ENCODE results near the gene MMP8.

Gene MMP8

GRCh38 chr11:102708654-102709053 lies 16.1 kb downstream of the MMP8 start:
- no peak for DNase-seq (ENCODE audit: extremely low read depth, low read depth)
- TF ChIP-seq, protein P1, sequence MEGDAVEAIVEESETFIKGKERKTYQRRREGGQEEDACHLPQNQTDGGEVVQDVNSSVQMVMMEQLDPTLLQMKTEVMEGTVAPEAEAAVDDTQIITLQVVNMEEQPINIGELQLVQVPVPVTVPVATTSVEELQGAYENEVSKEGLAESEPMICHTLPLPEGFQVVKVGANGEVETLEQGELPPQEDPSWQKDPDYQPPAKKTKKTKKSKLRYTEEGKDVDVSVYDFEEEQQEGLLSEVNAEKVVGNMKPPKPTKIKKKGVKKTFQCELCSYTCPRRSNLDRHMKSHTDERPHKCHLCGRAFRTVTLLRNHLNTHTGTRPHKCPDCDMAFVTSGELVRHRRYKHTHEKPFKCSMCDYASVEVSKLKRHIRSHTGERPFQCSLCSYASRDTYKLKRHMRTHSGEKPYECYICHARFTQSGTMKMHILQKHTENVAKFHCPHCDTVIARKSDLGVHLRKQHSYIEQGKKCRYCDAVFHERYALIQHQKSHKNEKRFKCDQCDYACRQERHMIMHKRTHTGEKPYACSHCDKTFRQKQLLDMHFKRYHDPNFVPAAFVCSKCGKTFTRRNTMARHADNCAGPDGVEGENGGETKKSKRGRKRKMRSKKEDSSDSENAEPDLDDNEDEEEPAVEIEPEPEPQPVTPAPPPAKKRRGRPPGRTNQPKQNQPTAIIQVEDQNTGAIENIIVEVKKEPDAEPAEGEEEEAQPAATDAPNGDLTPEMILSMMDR (IDR thresholded peaks at IDR 0.05; ENCODE audit: low read depth, low read length, missing control alignments) = no peak
- no peak overlapping the region for H3K4me3 ChIP-seq (replicated peaks; ENCODE audit: low read depth, low read length)

DNA sequence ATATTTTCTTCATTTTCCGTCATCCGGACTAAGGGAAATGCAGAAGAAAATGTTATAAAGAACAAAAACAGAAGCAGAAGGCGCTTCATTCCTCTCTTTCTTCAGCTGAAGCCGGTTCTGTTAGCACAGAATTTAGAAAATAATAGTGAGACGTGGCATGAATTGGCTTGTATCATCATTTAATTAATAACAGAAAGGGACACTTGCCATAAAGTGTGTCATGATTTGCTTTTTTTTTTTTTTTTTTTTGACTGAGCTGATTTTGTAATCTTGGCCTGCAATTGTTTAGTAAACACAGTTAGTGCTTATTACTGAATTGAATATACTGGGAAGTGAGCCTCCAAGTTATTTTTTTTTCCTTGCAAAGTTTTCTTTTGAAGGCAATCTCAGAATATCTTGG lies 19.1 kb downstream of the MMP8 start, which contains the start of gene MMP27:
Gene MMP27 (minus strand): TSS at position 144 of the 400 bp plus-strand sequence. CDS start 55 bp downstream, at position 89.
- H3K4me3 ChIP-seq (replicated peaks; ENCODE audit: low read depth, low read length) = no peak within 1 kb of the TSS
- DNase-seq (ENCODE audit: extremely low read depth, low read depth) = no peak
- TF ChIP-seq, protein P1 (IDR thresholded peaks at IDR 0.05; ENCODE audit: low read depth, low read length, missing control alignments) = no peak

DNA sequence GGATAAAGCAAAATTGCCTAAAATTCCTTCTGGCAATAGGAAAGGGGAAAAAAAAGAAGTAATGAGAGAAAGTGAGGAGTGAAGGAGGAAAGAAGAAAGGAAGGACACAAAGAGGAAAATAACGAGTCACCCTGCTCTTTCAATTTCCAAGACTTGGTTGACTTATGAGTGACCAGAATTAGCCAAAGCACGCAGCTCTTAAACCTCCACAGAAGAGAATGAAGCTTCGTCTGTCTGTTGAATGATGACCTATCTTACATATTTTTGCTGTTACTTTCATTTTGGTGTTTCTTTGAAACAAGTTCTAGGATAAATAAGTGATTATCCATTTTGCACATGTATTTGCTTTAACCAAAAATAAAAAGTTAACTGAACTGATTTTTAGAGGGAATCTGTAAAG lies 19.9 kb downstream of the MMP8 start:
- no peak for DNase-seq (ENCODE audit: extremely low read depth, low read depth)
- TF ChIP-seq, protein P1 (IDR thresholded peaks at IDR 0.05; ENCODE audit: low read depth, low read length, missing control alignments) = no peak
- H3K4me3 ChIP-seq (replicated peaks; ENCODE audit: low read depth, low read length) = no peak overlapping the region

- H3K4me3 ChIP-seq (replicated peaks; ENCODE audit: low read depth, low read length) = no peak overlapping the region
- TF ChIP-seq, protein P1 (IDR thresholded peaks at IDR 0.05; ENCODE audit: low read depth, low read length, missing control alignments) = no peak
- no peak for DNase-seq (ENCODE audit: extremely low read depth, low read depth)
These were observed 20.8 kb downstream of the MMP8 start for GRCh38 chr11:102703826-102704493.

DNA sequence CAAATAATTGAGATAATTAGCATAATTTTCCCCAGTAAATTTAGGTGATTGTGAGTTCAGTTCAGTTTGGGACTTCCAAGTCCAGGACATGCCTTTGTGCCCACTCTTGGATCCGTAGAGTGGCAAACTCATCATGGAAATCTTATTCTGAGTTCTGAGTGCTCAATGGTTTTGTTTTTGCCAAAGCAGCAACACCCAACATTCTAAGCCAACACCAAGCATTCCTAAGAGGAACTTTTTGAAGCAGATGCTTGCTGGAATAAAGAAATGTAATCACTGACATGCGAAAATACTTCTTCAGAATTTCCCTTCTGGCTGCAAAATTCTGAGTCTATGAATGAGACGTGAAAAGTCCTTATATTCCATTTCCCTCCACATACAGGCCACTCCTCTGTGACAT lies 29.6 kb downstream of the MMP8 start:
- TF ChIP-seq, protein P1 (IDR thresholded peaks at IDR 0.05; ENCODE audit: low read depth, low read length, missing control alignments) = no peak
- no peak for DNase-seq (ENCODE audit: extremely low read depth, low read depth)
- H3K4me3 ChIP-seq (replicated peaks; ENCODE audit: low read depth, low read length) = no peak overlapping the region

DNA sequence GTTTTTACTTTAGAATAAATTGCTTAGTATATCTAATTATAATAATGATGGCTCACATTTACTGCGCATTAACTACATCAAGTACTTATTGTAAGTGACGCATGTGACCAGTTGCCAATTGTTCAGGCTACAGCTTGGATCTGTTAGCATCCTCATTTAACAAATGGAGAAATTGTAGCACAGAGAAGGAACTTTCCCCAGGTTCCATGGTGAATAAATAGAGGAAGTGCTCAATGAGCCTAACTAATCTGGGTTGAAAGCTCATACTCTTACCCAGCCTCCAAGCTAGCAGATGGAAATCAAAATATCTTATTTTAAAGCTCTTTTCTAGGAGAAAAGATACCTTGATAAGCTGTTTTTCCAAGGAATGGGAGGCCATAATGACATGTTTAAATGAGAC lies 39.0 kb downstream of the MMP8 start:
- no peak for DNase-seq (ENCODE audit: extremely low read depth, low read depth)
- TF ChIP-seq, protein P1 (IDR thresholded peaks at IDR 0.05; ENCODE audit: low read depth, low read length, missing control alignments) = no peak
- no peak overlapping the region for H3K4me3 ChIP-seq (replicated peaks; ENCODE audit: low read depth, low read length)

GRCh38 chr11:102685338-102685737 lies 39.4 kb downstream of the MMP8 start:
- TF ChIP-seq, protein P1 (IDR thresholded peaks at IDR 0.05; ENCODE audit: low read depth, low read length, missing control alignments) = no peak
- no peak for DNase-seq (ENCODE audit: extremely low read depth, low read depth)
- no peak overlapping the region for H3K4me3 ChIP-seq (replicated peaks; ENCODE audit: low read depth, low read length)

All from HFF-Myc (cell line).